Adrenal gland (tissue), 5 donors: ENCODE results near the gene SLC25A20.

Experiments
- POLR2A ChIP-seq, 2 donors: fragments of 450-650 bp; IDR thresholded peaks; one replicate each; pipeline ENCODE4 v1.6.1; 2017; ENCODE audit warnings: antibody characterized with exemption in 2 of 2, mild to moderate bottlenecking in 2 of 2, moderate library complexity in 1 of 2
- TF ChIP-seq, protein P1 (sequence below), 6 experiments: fragments of 450-650 bp in 4 of 6; fragments of 200-600 bp in 2 of 6; sonication (generic) in 1 of 6; IDR thresholded peaks; 1 replicate in 5 of 6; 2 replicates in 1 of 6; pipeline versions ENCODE4 v1.5.1 to v1.8.0; 2016 to 2021; ENCODE audit warnings: antibody characterized with exemption in 6 of 6, mild to moderate bottlenecking in 2 of 6, moderate library complexity in 1 of 6
- donor health status: DM: no; HTN: no; CAD: no.

DNA sequence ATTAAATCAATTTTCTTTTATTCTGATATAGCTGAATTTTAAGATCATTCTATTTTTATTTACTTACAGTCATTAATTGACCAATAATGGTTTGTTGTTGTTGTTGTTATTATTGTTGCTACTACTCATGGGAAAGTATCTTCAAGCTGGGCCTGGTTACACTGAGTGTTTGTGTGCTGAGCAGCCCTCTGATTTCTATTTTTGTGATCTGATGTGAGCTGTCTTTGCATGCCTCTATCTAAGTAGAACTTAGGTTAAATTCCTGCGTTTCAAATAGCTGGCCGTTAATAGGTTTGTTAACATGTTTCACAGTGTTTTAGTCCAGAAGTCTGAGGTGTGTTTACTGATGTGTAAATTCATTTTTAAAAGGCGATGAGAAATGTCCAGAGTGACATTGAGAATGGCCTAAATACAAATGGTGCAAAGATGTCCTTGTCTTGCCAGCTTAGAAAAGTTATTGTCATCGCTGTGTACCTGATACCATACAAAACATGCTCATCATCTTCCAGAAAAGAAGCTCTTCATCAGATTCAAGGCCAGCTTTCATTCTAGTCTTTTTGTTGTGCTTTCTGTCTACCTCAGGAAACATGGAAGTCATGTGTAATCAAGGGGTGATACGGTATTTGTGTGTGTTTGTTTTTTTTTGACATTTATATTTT lies 35.8 kb upstream of the SLC25A20 start:
- no peak for TF ChIP-seq POLR2A (IDR thresholded peaks at IDR 0.05)
- TF ChIP-seq, protein P1, sequence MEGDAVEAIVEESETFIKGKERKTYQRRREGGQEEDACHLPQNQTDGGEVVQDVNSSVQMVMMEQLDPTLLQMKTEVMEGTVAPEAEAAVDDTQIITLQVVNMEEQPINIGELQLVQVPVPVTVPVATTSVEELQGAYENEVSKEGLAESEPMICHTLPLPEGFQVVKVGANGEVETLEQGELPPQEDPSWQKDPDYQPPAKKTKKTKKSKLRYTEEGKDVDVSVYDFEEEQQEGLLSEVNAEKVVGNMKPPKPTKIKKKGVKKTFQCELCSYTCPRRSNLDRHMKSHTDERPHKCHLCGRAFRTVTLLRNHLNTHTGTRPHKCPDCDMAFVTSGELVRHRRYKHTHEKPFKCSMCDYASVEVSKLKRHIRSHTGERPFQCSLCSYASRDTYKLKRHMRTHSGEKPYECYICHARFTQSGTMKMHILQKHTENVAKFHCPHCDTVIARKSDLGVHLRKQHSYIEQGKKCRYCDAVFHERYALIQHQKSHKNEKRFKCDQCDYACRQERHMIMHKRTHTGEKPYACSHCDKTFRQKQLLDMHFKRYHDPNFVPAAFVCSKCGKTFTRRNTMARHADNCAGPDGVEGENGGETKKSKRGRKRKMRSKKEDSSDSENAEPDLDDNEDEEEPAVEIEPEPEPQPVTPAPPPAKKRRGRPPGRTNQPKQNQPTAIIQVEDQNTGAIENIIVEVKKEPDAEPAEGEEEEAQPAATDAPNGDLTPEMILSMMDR (IDR thresholded peaks at IDR 0.05): no peak
